ENCODE results near the gene ZPR1.
A peak's percentile ranks its signal among the peaks of the same experiment; 100 is the strongest.

The ZPR1 gene

DNA sequence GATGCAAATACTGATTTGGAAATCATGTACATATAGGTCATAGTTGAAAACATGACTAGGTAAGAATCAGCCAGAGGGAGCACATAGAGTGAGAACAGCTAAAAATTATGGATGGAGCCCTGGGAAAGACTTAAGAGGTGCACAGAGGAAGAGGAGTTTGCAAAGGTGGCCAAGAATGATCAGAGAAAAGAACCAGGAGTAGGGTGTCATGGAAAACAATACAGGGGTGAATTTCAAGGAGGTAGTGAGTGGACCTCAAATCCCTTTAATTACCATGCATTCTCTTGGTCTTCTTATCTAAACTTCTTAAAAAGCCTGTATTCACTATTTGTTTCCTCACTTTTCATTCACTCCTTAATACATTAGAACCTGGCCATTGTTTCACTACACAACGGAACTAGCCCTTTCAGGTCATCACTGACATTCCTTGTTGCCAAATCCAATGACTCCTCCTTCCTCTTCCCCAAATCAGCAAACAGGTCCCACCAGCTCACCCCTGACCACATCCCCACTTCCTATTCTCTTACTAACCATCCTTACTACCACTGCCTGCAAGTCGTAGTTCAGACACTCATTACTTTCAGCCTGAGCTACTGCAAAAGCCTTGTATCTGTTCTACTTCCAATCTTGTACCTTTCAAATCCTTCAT is 37.6 kb downstream of the ZPR1 start:
- TF ChIP-seq, protein P1, sequence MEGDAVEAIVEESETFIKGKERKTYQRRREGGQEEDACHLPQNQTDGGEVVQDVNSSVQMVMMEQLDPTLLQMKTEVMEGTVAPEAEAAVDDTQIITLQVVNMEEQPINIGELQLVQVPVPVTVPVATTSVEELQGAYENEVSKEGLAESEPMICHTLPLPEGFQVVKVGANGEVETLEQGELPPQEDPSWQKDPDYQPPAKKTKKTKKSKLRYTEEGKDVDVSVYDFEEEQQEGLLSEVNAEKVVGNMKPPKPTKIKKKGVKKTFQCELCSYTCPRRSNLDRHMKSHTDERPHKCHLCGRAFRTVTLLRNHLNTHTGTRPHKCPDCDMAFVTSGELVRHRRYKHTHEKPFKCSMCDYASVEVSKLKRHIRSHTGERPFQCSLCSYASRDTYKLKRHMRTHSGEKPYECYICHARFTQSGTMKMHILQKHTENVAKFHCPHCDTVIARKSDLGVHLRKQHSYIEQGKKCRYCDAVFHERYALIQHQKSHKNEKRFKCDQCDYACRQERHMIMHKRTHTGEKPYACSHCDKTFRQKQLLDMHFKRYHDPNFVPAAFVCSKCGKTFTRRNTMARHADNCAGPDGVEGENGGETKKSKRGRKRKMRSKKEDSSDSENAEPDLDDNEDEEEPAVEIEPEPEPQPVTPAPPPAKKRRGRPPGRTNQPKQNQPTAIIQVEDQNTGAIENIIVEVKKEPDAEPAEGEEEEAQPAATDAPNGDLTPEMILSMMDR (IDR thresholded peaks at IDR 0.05; ENCODE audit: low read depth, low read length), result no peak
- no peak for DNase-seq (ENCODE audit: low read depth in 2 of 2)
- no peak overlapping the region for H3K4me3 ChIP-seq (replicated peaks in 1 of 2; ENCODE audit: low read depth in 2 of 2, low read length in 2 of 2)

DNA sequence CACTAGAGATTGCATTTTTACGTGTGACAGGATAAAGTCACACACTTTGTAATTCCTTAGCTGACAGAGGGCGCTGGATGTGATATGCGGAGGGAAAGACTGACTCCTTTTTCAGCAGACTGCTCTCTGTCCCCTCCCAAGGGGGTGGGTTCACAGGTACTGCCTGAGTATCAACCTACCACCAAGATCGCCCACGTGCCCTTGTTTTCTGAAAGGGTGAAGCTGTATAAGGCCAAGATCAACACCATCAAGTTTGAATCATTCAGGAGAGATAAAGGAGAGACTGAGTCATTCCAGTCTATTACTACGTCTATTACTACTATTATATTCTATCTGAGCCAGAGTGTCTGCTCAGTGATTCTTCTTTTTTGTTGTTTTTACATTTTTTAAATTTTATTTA is 45.7 kb downstream of the ZPR1 start:
- TF ChIP-seq, protein P1 (IDR thresholded peaks at IDR 0.05; ENCODE audit: low read depth, low read length), result no peak
- no peak overlapping the region for H3K4me3 ChIP-seq (replicated peaks in 1 of 2; ENCODE audit: low read depth in 2 of 2, low read length in 2 of 2)
- peak; percentile 33 to 70 for DNase-seq (ENCODE audit: low read depth in 2 of 2)

- H3K4me3 ChIP-seq (replicated peaks in 1 of 2; ENCODE audit: low read depth in 2 of 2, low read length in 2 of 2), result no peak overlapping the region
- TF ChIP-seq, protein P1 (IDR thresholded peaks at IDR 0.05; ENCODE audit: low read depth, low read length), result no peak
- no peak for DNase-seq (ENCODE audit: low read depth in 2 of 2)
Measured at GRCh38 chr11:116740741-116741140, 47.1 kb downstream of the ZPR1 start.

DNA sequence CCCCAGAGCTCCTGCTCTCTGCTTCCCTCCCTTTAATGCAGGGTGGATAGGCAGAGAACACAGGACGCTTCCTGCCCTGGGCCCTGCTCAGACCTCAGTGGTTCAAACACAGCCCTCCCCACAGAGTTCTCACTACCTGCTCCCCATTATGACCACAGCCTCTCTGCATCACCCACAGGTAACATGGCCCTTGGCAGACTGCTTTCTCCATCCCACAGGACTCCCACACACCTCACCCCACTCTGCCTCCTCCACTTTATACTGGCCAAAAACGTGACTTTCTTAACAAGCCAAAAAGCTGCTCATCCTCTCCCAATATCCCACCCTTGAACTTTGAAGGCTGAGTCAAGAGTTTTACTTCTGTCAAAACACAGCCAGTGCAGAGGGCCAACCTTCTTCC is 48.8 kb downstream of the ZPR1 start:
- DNase-seq (ENCODE audit: low read depth in 2 of 2), result no peak
- TF ChIP-seq, protein P1 (IDR thresholded peaks at IDR 0.05; ENCODE audit: low read depth, low read length), result no peak
- no peak overlapping the region for H3K4me3 ChIP-seq (replicated peaks in 1 of 2; ENCODE audit: low read depth in 2 of 2, low read length in 2 of 2)

DNA sequence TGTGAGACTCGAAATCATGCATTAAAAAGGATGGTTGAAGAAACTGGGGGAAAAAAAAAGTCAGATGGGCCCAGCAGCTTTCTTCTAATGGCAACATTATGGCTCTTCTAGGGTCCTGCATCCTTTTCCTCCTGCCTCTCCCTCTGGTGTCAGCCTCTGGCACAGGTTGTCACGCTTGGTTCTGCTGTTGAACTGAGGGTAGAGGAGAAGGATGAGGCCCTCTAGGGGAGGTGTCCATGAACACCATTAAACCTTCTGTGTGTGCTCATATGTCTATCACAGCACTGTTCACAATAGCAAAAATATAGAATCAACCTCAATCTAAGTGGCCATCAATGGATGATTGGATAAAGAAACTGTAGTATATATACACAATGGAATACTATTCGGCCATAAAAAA is 51.1 kb downstream of the ZPR1 start:
- H3K4me3 ChIP-seq (replicated peaks in 1 of 2; ENCODE audit: low read depth in 2 of 2, low read length in 2 of 2), result no peak overlapping the region
- peak in 1 of 2 donors; percentile 4 for DNase-seq (ENCODE audit: low read depth in 2 of 2)
- TF ChIP-seq, protein P1 (IDR thresholded peaks at IDR 0.05; ENCODE audit: low read depth, low read length), result no peak

GRCh38 chr11:116733969-116734508 is 53.8 kb downstream of the ZPR1 start:
- H3K4me3 ChIP-seq (replicated peaks in 1 of 2; ENCODE audit: low read depth in 2 of 2, low read length in 2 of 2), result no peak overlapping the region
- TF ChIP-seq, protein P1 (IDR thresholded peaks at IDR 0.05; ENCODE audit: low read depth, low read length), result no peak
- DNase-seq (ENCODE audit: low read depth in 2 of 2), result no peak
